ENCODE measurements around the gene CMTM4.
A peak's percentile ranks its signal among the peaks of the same experiment; 100 is the strongest.
"Not testable (repeated sequence)": the region's sequence is repeated elsewhere in the genome, so short reads cannot be mapped to it uniquely, and the experiment has no call there.

Gene CMTM4

DNA sequence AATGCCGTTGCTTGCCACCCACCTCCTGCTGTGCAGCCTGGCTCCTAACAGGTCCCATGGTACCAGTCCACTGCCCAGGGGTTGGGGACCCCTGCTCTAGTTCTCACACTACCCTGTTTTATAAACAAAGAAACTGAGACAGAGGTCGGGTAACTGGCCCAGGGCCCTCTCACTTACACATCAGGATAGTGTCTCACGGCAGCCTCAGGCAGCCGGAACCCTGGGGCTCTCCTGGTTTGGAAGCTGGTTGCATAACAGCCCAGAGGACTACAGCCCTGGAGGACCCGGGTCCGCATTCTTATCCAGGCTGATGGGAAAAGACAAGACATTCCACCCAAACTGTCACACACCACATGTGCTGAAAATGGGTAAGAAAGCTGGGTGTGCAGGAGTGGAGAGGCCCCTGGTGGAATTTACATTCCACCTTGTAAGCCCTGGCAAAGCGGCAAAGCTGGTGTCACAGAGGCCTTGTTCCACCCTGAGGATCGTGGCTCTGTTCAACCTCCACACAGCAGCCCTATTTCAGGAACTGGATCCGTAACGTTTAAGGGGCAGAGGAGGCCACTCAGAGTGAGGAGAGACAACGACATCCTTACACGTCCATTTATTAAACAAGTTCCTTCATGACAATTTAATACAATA lies 82.3 kb downstream of the CMTM4 start:
- Histone ChIP-seq H3K9me3 (ENCODE audit: severe bottlenecking) (no peaks in the 10 kb centered on the region), H3K27ac (ENCODE audit: poor library complexity, severe bottlenecking) (no peak overlapping the region), H3K36me3 (ENCODE audit: low read depth) (peaks cover 62% of the 10 kb centered on the region), H3K4me3 (ENCODE audit: severe bottlenecking) (no peak overlapping the region), H3K4me1 (ENCODE audit: insufficient read depth, poor library complexity, severe bottlenecking) (peaks cover 18% of the 10 kb centered on the region), H3K27me3 (ENCODE audit: insufficient read depth, poor library complexity, severe bottlenecking) (no peaks in the 10 kb centered on the region)
- no peak for ATAC-seq (ENCODE audit: low read depth)
- no peak for TF ChIP-seq CTCF (IDR thresholded peaks at IDR 0.05; ENCODE audit: poor library complexity, severe bottlenecking)
- DNase-seq (ENCODE audit: low spot score) = no peak

- no peak for TF ChIP-seq CTCF (IDR thresholded peaks at IDR 0.05; ENCODE audit: poor library complexity, severe bottlenecking)
- DNase-seq (ENCODE audit: low spot score) = no peak
- peaks cover 61% of the 10 kb centered on the region for H3K36me3 ChIP-seq (ENCODE audit: low read depth)
These were observed 84.1 kb downstream of the CMTM4 start for GRCh38 chr16:66612422-66612821.

GRCh38 chr16:66611911-66612310 lies 84.6 kb downstream of the CMTM4 start:
- not testable (repeated sequence) for H3K9me3 ChIP-seq (ENCODE audit: severe bottlenecking); ATAC-seq (ENCODE audit: low read depth); DNase-seq (ENCODE audit: low spot score); H3K27me3 ChIP-seq (ENCODE audit: insufficient read depth, poor library complexity, severe bottlenecking); H3K4me3 ChIP-seq (ENCODE audit: severe bottlenecking); H3K4me1 ChIP-seq (ENCODE audit: insufficient read depth, poor library complexity, severe bottlenecking); H3K27ac ChIP-seq (ENCODE audit: poor library complexity, severe bottlenecking)
- H3K36me3 ChIP-seq (ENCODE audit: low read depth) = peaks cover 59% of the 10 kb centered on the region

More at GRCh38 chr16:66612422-66612821, 84.1 kb downstream of the CMTM4 start:
- ATAC-seq (ENCODE audit: low read depth) = no peak
- H3K27ac ChIP-seq (ENCODE audit: poor library complexity, severe bottlenecking) = no peak overlapping the region
- no peaks in the 10 kb centered on the region for H3K9me3 ChIP-seq (ENCODE audit: severe bottlenecking)
- no peaks in the 10 kb centered on the region for H3K27me3 ChIP-seq (ENCODE audit: insufficient read depth, poor library complexity, severe bottlenecking)
- no peak overlapping the region for H3K4me3 ChIP-seq (ENCODE audit: severe bottlenecking)
- H3K4me1 ChIP-seq (ENCODE audit: insufficient read depth, poor library complexity, severe bottlenecking) = peaks cover 6% of the 10 kb centered on the region

DNA sequence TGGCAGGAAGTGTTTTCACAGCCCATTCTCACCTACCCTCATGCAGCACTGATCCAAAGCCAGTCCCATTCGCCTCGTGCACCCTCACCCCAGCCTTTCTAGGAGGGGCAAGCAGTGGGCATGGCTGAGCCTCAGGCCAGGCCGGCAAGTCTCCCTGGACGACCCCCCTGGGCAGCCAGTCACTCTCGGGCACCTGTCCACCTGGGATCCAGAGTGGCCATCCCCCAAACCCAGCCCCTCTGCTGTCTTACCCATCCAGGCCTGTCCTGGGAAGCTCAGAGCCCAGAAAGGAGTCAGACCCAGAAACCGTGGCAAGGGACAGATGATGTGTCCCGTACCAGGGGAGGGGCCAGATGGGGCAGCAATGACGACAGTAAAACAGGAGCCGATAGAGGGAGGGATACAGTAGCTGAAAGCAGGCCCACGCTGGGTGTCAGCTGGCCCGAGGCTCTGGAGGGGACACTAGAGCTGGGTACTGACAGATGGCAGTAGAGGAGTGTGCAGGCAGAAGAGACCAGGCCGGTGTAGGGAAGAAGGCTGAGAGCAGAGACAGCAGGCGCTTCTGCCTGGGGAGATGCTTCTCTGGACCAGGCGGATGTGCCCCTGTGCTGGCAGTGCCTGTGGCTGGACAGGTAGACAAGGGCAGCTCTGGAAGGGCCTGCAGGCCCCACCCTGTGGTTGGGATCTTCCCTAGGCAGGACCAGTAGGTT lies 86.3 kb downstream of the CMTM4 start:
- DNase-seq (ENCODE audit: low spot score) (no peak), ATAC-seq (ENCODE audit: low read depth) (no peak)
- H3K9me3 ChIP-seq (ENCODE audit: severe bottlenecking) = no peaks in the 10 kb centered on the region
- no peak overlapping the region for H3K27ac ChIP-seq (ENCODE audit: poor library complexity, severe bottlenecking)
- H3K4me1 ChIP-seq (ENCODE audit: insufficient read depth, poor library complexity, severe bottlenecking) = peaks cover 12% of the 10 kb centered on the region
- H3K36me3 ChIP-seq (ENCODE audit: low read depth) = peaks cover 52% of the 10 kb centered on the region
- H3K4me3 ChIP-seq (ENCODE audit: severe bottlenecking) = no peak overlapping the region
- TF ChIP-seq CTCF (IDR thresholded peaks at IDR 0.05; ENCODE audit: poor library complexity, severe bottlenecking) = no peak
- no peaks in the 10 kb centered on the region for H3K27me3 ChIP-seq (ENCODE audit: insufficient read depth, poor library complexity, severe bottlenecking)

DNA sequence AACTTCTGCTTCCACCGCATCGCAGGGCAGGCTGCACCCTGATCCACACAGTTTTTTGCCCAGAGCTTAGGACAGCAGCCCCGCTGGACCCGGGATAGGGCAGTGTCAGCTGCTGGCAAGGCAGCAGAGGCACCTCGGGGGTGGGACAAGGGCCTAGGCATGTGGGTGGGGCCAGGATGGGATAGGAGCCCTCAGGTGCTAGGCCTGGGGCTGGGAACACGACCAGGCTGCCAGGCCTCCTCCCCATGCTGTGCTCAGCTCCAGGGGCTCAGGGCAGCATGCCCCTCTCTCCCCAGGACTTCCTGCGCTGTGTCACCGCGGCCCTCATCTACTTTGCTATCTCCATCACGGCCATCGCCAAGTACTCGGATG lies 87.4 kb downstream of the CMTM4 start:
- no peaks in the 10 kb centered on the region for H3K27me3 ChIP-seq (ENCODE audit: insufficient read depth, poor library complexity, severe bottlenecking)
- TF ChIP-seq CTCF (IDR thresholded peaks at IDR 0.05; ENCODE audit: poor library complexity, severe bottlenecking) = no peak
- no peaks in the 10 kb centered on the region for H3K9me3 ChIP-seq (ENCODE audit: severe bottlenecking)
- DNase-seq (ENCODE audit: low spot score) (no peak), ATAC-seq (ENCODE audit: low read depth) (no peak)
- no peak overlapping the region for H3K4me3 ChIP-seq (ENCODE audit: severe bottlenecking)
- peaks cover 12% of the 10 kb centered on the region for H3K4me1 ChIP-seq (ENCODE audit: insufficient read depth, poor library complexity, severe bottlenecking)
- peak overlapping the region; percentile 81 for H3K27ac ChIP-seq (ENCODE audit: poor library complexity, severe bottlenecking)
- peaks cover 51% of the 10 kb centered on the region for H3K36me3 ChIP-seq (ENCODE audit: low read depth)

Measured in RWPE2 (cell line).